Heart left ventricle (tissue), 16 donors: Measurements from ENCODE around the gene BLID. TPM values are rescaled to one million over a fixed set of nuclear protein-coding genes. Genes with fewer than 3 reads are reported as not detected.

Experiments used
- ATAC-seq, 4 donors: fragments of 200-7000 bp; cut with Tn5 transposase; one replicate each; pipeline ENCODE4 v1.9.1; 2020 to 2022; ENCODE audit warnings: moderate library complexity in 4 of 4, mild to moderate bottlenecking in 3 of 4, moderate number of reproducible peaks in 1 of 4
- DNase-seq, 5 donors: peaks; one replicate each; pipeline ENCODE4 v3.0.0-alpha.2; 2020
- H3K27ac ChIP-seq, 12 donors: fragments of 200-600 bp; sonication (generic) in 4 of 12; one replicate each; pipeline versions ENCODE4 v1.5.0 to v1.8.0; 2016 to 2022; ENCODE audit warnings: mild to moderate bottlenecking in 2 of 12
- H3K27me3 ChIP-seq, 9 donors: fragments of 200-600 bp; sonication (generic) in 2 of 9; one replicate each; pipeline versions ENCODE4 v1.5.1 to v1.8.0; 2016 to 2022; ENCODE audit warnings: mild to moderate bottlenecking in 3 of 9
- H3K36me3 ChIP-seq, 9 donors: fragments of 200-600 bp; sonication (generic) in 2 of 9; one replicate each; pipeline versions ENCODE4 v1.5.0 to v1.8.0; 2018 to 2022; ENCODE audit warnings: mild to moderate bottlenecking in 2 of 9
- H3K4me1 ChIP-seq, 12 donors: fragments of 200-600 bp; sonication (generic) in 4 of 12; one replicate each; pipeline versions ENCODE4 v1.5.0 to v1.8.0; 2016 to 2022; ENCODE audit warnings: mild to moderate bottlenecking in 3 of 12
- H3K4me3 ChIP-seq, 12 donors: fragments of 200-600 bp; sonication (generic) in 4 of 12; one replicate each; pipeline versions ENCODE4 v1.5.0 to v1.8.0; 2017 to 2022; ENCODE audit warnings: mild to moderate bottlenecking in 9 of 12, moderate library complexity in 4 of 12
- H3K9me3 ChIP-seq, 12 donors: fragments of 200-600 bp; sonication (generic) in 4 of 12; one replicate each; pipeline versions ENCODE4 v1.5.0 to v1.8.0; 2016 to 2022; ENCODE audit warnings: mild to moderate bottlenecking in 1 of 12
- CTCF ChIP-seq, 12 donors: fragments of 200-600 bp; sonication (generic) in 4 of 12; IDR thresholded peaks; one replicate each; pipeline versions ENCODE4 v1.5.0 to v1.8.0; 2018 to 2022; ENCODE audit warnings: antibody characterized with exemption in 12 of 12, mild to moderate bottlenecking in 5 of 12
- POLR2A ChIP-seq, 2 donors: fragments of 450-650 bp; IDR thresholded peaks; one replicate each; pipeline ENCODE4 v1.6.1; 2017; ENCODE audit warnings: antibody characterized with exemption in 2 of 2, mild to moderate bottlenecking in 2 of 2, moderate library complexity in 2 of 2
- WGBS, 4 donors: extraction: QIAGEN DNeasy Blood & Tissue Kit in 2 of 4; methylation state at CpG; one replicate each; pipeline versions ENCODE4 v1.1.5 to v1.1.7; 2013 to 2018; 5-methylcytosine and 5-hydroxymethylcytosine counted together
- intact Hi-C, 10 donors: fragments of 100-400 bp; cut with DNase I; formaldehyde crosslinking; loops; one replicate each; pipeline versions ENCODE4 v1.11.1 to v1.14.2; 2022
- polyA plus RNA-seq, 2 donors: library from polyadenylated mRNA; stranded (reverse); fragments of 200-250 nt; gene quantifications; one replicate each; pipeline ENCODE4 v1.2.3, GENCODE V29; 2013
- total RNA-seq, 9 donors: library from RNA; depleted of rRNA in 2 of 9; stranded (reverse); fragments of >200 nt in 2 of 9; fragmentation: NEBNext Ultra II Directional in 3 of 9; extraction: Animal tissue kit (Norgen Biotek cat#: 25700) in 3 of 9; gene quantifications; one replicate each; pipeline versions ENCODE4 v1.1.0 to v1.2.4, GENCODE V29; 2016 to 2023
- donor health status: ischemic (EF 13 %, LVEDD 7.1; RV severe dilation, severe dysfunction).
- donor health status: healthy with polysubstance abuse.
- donor health status: DM: no; HTN: yes; CAD: no.
- donor health status: DM: no; HTN: no; CAD: no.
- donor health status: ischemic (EF 25% LVEDD 6.9; RV normal size, moderate dysfunction).
- donor health status: ischemic (EF 25% LVEDD 5.7; RV mildly dilated, moderate dysfunction).
- donor health status: healthy.
- donor health status: DM: yes; HTN: yes; CAD: no.
- donor health status: ischemic (EF 35%, LVEDD 5.7; RV mildly dilated, moderate dysfunction).
- donor health status: nonischemic (EF 11% LVEDD 7.7; RV severe dilation, severe dysfunction).
- donor health status: DM: yes; HTN: yes; CAD: no.
- donor health status: PGD.
- donor health status: ischemic (EF 29% LVEDD 5.4; RV normal size, mild dysfunction).
- donor health status: nonischemic (EF 23%, LVEDD 6.1; RV moderate dilation, normal function).

BLID gene
- total and polyA plus RNA-seq, 11 donors = not detected

DNA sequence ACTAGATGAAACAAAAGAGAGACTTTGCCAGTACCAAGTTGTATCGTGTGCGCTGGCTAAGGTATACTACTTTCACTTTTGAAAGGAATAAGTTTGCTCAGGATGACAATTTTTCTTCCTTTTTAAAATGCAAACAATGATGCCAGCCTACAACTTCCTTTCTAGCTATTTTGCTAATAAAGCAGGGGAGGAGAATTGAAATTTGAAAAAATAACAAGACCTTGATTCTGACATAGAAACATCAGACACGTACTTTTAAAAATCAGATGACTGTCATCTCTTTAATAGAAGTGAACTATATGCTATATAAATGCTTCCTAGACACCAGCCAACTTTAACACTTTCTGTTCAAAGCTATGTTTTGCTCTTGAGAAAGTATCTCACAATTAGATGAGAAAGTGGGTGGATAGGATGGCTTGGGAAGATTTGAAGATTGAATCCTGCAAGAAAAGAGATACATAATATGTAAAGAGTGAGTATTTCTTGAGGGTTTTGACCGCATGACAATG is 41.7 kb upstream of the BLID start:
- H3K27me3 ChIP-seq = no peaks in the 10 kb centered on the region
- no peak for TF ChIP-seq CTCF (IDR thresholded peaks at IDR 0.05)
- TF ChIP-seq POLR2A (IDR thresholded peaks at IDR 0.05) = no peak
- no peaks in the 10 kb centered on the region for H3K9me3 ChIP-seq
- 43 to 54% (median 51%) methylated on average over 4 of the region's 4 CpGs for WGBS, 4 donors
- H3K36me3 ChIP-seq = no peaks in the 10 kb centered on the region
- DNase-seq = no peak
- intact Hi-C loops = no loop called here
- ATAC-seq = peak in 1 of 4 donors; percentile 33
- H3K27ac ChIP-seq = peak overlapping the region in 11 of 12 donors; percentile 13 to 79 (median 59)
- H3K4me1 ChIP-seq = peaks cover 0 to 17% (median 0%) of the 10 kb centered on the region in 12 donors
- peak overlapping the region in 10 of 12 donors; percentile 11 to 53 (median 36) for H3K4me3 ChIP-seq

DNA sequence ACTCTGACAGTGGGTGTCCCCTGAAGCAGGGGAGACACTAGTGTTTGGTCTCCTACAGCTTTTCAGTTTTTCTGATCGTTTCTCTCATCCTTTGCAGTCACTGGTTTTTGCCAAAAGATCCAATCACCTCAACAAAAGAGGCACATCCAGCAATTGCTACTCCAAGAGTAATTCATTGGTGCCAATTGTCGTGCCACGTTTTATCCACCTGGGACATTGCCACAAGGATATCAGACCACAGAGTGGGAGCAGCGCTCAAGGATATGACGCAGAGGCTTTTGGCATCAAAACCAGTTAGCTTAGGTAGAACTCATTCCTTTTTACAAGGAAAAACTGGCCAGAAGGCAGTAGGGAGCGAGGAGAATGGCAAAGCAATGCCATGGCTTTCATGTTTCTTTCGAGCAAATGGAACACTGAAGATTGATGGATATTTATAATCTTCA is 40.9 kb upstream of the BLID start:
- Histone ChIP-seq H3K27me3 (no peaks in the 10 kb centered on the region), H3K36me3 (no peaks in the 10 kb centered on the region), H3K9me3 (no peaks in the 10 kb centered on the region), H3K4me3 (peak overlapping the region in 9 of 12 donors; percentile 16 to 53 (median 38)), H3K27ac (peak overlapping the region in 11 of 12 donors; percentile 13 to 79 (median 59)), H3K4me1 (peaks cover 0 to 17% (median 0%) of the 10 kb centered on the region in 12 donors)
- WGBS, 4 donors = 60 to 72% (median 62%) methylated on average over 7 of the region's 7 CpGs
- intact Hi-C loops = no loop called here
- no peak for TF ChIP-seq CTCF (IDR thresholded peaks at IDR 0.05)
- DNase-seq = no peak
- ATAC-seq = peak in 3 of 4 donors; percentile 60 to 73 (median 60)

DNA sequence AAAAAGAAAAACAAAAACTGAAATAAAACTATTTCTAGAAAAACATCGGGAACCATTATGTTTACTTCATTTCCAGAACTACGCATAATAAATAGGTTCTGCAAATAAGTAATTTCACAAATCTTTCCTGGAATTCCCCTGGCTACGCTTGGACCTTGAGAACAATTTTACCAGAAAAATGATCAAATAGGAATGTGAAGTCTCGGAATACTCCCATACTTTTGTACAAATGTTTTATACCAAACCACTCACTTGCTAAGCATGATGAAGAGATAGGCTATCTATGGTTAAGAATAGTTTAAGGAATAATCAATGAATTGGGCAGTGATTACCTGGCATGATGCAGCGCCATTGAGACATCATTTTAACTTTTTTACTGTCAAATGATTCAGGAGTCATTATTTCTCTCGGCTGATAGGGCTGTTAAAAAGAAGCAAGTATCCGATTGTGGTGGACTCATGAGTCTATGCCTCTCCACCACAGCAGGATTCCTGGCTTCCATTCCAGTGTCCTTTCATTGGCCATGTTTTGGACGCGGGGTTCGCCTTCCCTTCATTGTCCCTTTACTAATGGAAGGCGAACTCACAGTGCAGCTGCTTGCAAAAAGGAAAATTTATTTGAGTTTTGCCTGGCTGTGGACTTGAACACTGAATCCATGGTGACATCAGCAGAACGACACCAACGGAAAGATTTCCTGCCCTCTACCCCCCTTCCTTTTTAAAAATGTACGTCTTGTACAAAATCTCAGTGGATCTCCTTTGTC is 39.9 kb upstream of the BLID start:
- intact Hi-C loops = no loop called here
- TF ChIP-seq POLR2A (IDR thresholded peaks at IDR 0.05) = no peak
- TF ChIP-seq CTCF (IDR thresholded peaks at IDR 0.05) = no peak
- Histone ChIP-seq H3K4me1 (peaks cover 0 to 17% (median 0%) of the 10 kb centered on the region in 12 donors), H3K27ac (peak overlapping the region in 8 of 12 donors; percentile 37 to 79 (median 70)), H3K9me3 (no peaks in the 10 kb centered on the region), H3K36me3 (no peaks in the 10 kb centered on the region), H3K27me3 (no peaks in the 10 kb centered on the region), H3K4me3 (peak overlapping the region in 7 of 12 donors; percentile 4 to 53 (median 38))
- DNase-seq (no peak), ATAC-seq (peak in 1 of 4 donors; percentile 29)
- 83 to 89% (median 86%) methylated on average over 14 of the region's 14 CpGs for WGBS, 4 donors

- no peak for TF ChIP-seq POLR2A (IDR thresholded peaks at IDR 0.05)
- no peak for TF ChIP-seq CTCF (IDR thresholded peaks at IDR 0.05)
- H3K4me1 ChIP-seq = peaks cover 0 to 23% (median 0%) of the 10 kb centered on the region in 12 donors
- no peak for ATAC-seq
- H3K4me3 ChIP-seq = no peak overlapping the region
- H3K27ac ChIP-seq = no peak overlapping the region
- intact Hi-C loops = no loop called here
- H3K36me3 ChIP-seq = no peaks in the 10 kb centered on the region
- H3K9me3 ChIP-seq = no peaks in the 10 kb centered on the region
- 93 to 100% (median 97%) methylated on average over 1 of the region's 1 CpG for WGBS, 4 donors
- DNase-seq = no peak
- no peaks in the 10 kb centered on the region for H3K27me3 ChIP-seq
Observed at GRCh38 chr11:122154994-122155393, 39.0 kb upstream of the BLID start.
